Activated CD4-positive, CD25-positive, alpha-beta regulatory T cell treated with anti-CD3 and anti-CD28 coated beads, Interleukin-2, amount 50 U/mL, for 72 hours (primary cell): ENCODE results near the gene WASF2.
"Not testable (repeated sequence)": the region's sequence is repeated elsewhere in the genome, so short reads cannot be mapped to it uniquely, and the experiment has no call there.

Source experiments
- DNase-seq: peaks from one replicate; pipeline ENCODE4 v3.0.0; 2021

WASF2 gene

DNA sequence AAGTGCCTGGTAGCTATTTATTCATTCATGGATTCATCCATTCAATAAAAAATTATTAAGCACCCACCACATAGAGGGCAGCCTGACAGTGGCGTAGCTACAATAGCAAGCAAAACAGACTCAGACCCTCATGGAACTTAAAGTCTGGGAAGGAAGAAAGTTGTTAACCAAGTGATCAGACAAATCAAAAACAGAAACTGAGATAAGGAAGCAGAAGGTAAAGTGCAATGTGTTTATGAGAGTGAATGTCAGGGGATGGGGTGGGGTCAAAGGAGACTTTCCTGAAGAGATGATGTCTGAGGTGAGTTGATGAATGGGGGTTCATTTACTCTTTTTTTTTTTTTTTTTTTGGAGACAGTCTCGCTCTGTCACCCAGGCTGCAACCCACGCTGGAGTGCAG, 2.8 kb upstream of the WASF2 start:
- no peak for DNase-seq

DNA sequence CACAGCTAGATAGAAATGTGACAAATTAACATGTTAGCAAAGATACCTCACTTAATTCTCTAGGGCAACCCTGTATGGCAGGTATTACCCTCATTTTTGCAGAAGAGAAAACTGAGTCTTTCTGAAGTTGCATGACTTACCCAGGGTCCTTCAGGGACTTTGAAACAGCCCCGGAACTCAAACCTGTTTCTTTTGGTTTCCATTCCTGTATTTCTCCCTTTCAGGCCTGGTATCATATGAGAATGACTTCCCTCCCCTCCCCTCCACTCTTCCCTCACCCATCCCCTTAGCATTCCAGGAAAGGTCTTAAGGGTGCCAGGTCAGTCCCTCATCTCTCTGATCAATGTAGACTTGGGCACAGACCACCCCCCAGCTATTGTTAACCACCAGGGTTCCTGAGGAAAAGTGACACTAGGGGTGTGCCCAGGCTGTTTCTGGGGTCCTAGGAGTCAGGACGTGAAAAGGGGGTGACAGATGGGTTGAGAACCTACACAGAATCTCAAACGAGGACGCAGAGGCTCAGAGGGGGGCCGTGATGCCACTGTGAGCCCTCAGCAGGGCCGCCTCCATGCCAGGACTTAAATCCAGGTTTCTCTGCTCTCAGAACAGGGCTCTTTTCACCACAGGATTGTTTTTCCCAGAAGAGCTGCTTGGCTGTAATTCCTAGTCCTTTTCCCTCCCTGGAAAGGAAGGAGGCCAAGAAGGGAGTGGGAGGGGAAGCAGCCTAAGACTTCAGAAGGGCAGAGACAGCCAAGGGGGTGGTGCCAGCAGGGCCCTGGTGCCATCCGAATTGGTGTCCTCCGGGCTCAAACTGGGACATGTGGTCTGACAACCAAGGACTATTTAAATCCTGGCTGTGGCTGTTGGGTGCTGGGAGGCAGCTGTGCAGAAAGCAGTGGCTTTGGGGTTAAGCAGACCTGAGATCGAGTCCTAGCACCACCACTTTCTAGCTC, 2.1 kb upstream of the WASF2 start:
- DNase-seq, result no peak

DNA sequence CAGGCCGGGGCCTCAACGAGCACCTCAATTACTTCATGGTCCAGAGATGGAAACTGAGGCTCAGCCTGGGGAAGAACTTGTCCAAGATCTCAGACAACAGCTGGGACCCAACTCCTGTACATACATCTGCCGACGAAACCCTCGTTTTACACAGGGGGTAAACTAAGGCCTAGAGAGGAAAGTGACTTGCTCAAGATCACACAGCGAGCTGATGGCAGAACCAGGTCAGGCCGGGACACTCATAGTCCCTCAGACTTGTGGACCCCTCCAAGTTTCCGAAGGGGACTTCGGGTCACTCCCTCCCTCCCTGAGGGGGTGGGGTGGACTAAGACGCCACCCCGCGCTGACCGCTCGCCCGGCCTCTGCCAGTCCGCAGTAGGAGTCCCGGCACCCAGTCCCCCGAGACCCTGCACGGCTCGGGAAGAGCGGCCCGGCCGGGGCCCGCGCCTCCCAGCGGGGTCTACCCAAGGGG, 430 bp downstream of the WASF2 start:
- no peak for DNase-seq

DNA sequence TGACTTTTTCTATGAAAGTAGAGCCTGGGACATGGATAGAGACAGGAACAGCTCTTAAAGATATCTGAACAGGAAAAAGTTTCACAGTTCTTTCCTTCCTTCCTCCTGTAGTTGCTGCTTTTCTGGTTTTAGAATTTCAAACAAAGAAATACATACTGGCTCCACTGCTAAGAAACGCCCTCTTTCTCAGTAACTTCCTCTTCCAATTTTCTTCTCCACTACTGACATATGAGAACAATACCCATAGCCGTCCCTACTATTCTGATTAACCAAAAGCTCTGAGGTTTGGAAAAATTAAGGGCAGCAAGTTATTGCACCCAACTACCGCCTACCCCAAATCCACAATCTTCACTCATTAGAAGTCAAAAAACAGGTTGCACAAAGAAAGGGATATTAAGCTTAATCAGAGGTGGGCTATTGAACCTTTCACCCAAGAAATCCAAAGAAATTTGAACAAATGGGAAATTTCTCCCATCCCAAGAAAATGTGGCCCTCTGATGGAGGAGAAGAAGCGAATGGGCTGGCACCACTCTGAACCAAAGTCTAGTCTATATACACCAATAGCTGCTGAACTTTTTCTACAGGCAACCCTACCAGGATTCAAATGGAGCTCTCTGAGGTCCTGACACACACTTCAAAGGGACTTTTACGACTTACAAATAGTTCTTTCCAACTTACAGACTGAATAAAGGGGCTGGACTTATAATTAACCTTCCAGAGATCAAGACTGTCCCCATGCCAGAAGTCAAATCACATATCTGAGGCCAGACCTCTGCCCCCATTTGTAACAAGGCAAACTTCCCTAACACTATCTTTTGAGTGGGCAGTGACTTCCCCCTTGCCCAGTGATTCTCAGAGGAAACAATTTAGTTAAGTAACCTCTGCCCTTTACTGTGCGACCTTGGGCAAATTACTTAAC, 1.7 kb downstream of the WASF2 start:
- DNase-seq, result peak; percentile 19

DNA sequence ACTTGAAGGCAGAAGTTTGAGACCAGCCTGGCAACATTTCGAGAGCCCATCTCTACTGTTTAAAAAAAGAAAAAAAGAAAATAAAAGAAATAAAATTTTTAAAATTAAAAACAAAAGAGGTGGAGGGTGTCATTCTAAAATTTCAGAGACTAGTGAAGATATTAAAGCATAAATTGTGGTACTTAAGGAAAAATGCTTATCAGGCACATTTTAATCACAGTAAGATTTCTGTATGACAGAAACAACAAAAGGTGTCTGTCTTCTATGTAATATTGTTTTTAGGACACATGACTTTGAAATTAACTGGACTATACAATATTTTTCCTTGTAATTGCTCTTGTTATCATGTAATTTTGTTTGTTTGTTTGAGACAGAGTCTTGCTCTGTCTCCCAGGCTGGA, 4.6 kb downstream of the WASF2 start:
- DNase-seq, result no peak

DNA sequence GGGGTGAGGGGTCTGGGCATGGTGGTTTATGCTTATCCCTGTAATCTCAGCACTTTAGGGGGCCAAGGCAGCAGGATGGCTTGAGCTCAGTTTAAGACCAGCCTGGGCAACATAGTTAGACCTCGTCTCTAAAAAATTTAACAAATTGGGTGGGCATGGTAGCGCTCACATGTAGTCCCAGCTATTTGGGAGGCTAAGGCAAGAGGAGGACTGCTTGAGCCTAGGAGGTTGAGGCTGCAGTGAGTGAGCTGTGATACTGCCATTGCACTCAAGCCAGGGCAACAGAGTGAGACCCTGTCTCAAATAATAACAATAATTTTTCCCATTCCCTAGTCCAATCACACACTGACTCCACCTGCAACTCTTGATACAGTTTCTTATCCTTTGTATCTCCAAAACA, 6.3 kb downstream of the WASF2 start:
- no peak for DNase-seq

DNA sequence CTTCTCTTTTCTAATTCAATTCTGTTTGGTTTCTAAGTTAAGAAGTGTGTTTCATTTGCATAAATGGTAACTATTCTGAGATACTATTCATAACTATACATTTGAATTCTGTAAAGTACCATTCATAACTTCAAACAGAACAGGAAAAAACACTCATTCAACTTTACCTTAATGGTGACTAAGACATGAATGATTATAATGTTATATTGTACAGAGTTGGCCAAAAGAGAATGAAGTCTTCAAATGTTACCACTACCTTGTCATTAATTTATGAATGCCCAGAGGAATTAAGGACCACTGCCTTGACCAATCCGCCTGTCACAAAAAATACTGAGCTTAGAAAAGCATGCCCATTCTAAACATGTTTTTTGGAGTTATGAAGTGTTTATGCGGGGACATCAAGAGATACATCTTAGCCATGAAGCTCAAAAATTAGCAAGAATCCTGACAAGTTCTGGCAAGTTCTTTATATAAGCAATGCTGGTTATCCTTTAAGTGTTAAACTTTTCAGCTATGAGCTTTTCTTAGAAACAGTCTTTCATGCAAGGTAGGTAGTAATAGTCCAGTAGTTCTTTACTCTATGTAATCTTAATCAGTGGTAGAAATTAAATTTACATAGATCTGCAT, 7.9 kb downstream of the WASF2 start:
- DNase-seq, result no peak

DNA sequence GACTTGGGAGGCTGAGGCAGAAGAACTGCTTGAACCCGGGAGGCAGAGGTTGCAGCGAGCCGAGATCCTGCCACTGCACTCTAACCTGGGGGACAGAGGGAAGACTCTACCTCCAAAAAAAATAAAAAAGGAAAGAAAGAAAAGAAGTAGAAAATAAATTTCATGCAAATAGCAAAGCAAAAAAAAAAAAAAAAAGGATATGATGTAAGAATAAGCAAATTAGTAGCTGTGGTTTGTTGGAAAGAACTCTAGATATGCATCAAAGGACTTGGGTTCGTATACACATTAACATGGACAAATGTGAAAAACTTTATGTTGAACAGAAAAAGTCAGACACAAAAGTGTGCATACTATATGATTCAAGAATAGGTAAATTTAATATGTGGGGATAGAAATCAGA, 11.9 kb downstream of the WASF2 start:
- no peak for DNase-seq

DNA sequence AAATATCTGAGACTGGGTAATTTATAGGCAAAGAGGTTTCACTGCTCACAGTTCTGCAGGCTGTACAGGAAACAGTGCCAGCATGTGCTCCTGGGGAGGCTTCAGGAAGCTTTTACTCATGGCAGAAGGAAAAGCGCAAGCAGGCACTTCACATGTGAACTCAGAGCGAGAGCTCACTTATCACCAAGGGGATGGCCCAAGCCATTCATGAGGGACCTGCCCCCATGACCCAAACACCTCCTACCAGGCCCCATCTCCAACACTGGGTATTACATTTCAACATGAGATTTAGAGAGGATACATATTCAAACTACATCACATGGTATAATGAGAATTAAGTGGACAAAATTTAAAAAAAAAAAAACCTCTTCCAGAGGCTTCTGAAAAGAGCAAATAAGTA, 13.7 kb downstream of the WASF2 start:
- DNase-seq, result no peak

DNA sequence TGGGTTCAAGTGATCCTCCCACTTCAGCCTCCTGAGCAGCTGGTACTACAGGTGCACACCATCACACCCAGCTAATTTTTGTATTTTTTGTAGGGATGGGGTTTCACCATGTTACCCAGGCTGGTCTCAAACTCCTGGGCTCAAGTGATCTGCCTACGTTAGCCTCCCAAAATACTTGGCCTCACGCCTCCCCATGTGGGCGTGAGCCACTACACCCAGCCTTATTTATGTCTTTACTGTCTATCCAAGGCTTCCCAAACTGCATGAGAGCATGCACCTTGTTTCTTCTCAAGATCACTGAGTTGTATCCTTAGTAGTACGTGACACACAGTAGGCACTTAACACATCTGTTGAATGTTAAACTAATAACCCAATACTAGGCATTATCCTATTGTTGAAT, 14.2 kb downstream of the WASF2 start:
- no peak for DNase-seq

DNA sequence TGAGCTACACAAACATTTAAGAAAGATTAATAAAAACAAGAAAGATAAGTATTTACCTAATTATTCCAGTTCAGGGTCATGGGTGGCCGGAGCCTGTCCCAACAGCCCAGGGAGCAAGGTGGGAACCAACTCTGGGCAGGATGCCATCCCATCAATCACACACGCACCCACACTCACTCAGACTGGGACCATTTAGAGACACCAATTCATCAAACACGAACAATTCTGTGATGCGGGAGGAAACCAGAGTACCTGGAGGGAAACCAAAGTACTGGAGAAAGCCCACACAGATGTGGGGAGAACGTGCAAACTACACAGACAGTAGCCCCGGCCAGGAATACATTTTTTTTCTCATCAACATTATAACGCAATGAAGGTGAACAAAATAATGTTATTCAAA, 16.2 kb downstream of the WASF2 start:
- no peak for DNase-seq

DNA sequence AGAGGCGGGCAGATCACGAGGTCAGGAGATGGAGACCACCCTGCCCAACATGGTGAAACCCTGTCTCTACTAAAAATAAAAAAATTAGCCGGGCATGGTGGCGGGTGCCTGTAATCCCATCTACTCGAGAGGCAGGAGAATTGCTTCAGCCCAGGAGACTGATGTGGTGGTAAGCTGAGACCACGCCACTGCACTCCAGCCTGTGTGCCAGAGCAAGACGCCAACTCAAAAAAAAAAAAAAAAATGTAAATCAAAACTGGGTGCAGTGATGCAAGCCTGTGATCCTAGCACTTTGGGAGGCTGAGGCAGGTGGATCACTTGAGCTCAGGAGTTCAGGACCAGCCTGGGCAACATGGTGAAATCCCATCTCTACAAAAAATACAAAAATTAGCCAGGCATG, 17.9 kb downstream of the WASF2 start:
- not testable (repeated sequence) for DNase-seq

DNA sequence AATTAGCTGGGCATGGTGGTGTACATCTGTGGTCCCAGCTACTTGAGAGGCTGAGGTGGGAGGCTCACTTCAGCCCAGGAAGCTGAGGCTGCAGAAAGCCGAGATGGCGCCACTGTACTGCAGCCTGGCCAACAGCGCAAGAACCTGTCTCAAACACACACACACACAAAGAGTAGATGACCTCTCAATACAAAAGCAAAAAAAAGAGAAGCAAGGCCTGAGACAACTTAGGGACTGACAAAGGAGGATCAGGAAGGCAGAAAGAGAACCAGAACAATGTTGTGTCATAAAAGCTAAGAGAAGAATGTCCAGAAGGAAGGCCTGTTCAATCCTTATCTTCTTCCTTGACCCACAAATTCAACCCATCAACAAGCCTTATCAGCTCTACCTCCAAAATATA, 18.5 kb downstream of the WASF2 start:
- DNase-seq, result no peak

DNA sequence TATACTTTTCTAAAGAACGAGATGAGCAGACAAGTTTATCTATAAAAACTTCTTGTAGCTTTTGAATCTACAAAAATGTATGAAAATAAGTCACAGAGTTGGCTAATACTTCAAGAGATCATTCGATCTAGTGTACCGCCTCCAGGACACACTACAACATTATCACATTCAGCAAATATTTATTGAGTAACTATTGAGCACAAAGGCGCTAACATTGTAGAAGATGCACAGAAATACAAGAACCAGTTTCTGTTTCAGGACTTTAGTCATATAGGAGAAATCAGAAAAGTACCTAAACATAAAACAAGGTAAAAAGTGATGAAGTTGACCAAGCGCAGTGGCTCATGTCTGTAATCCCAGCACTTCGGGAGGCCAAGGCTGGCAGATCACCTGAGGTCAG, 20.6 kb downstream of the WASF2 start:
- no peak for DNase-seq

DNA sequence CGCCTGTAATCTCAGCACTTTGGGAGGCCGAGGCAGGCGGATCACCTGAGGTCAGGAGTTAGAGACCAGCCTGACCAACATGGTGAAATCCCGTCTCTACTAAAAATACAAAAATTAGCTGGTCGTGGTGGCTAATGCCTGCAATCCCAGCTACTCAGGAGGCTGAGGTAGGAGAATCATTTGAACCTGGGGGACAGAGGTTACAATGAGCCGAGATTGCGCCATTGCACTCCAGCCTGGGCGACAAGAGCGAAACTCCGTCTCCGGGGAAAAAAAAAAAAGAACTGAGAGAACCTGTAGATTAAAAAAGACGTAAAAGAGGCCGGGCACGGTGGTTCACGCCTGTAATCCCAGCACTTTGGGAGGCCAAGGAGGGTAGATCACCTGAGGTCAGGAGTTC, 21.6 kb downstream of the WASF2 start:
- not testable (repeated sequence) for DNase-seq

DNA sequence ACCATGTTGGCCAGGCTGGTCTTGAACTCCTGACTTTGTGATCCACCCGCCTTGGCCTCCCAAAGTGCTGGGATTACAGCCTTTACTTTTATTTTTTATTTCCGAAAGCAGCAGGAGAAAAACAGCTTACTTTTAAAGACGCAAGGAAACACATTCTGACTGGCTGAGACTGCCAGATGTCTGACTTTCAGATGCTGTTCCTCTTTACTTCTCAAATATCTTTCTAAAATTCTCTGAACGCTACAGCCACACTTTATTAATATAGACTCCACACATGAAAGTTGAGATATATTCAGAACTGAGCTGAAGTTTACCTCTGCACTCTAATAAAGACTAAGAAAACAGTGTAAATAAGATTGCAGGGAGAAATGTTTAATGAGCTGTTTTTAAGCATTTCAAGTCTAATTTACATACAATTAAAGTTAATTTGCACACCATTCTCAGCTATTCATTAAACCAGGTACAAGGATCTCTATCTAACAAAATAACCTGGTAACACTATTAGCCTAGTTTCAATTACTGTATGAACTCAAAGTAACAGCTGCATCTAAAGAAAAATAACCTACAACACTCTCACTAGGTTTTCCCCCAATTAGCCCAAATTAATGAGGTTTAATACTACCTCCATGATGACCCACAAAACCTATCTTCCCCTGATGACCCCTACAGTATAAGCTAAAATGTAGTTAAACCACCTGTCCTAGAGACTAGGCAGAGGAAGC, 24.9 kb downstream of the WASF2 start:
- no peak for DNase-seq

DNA sequence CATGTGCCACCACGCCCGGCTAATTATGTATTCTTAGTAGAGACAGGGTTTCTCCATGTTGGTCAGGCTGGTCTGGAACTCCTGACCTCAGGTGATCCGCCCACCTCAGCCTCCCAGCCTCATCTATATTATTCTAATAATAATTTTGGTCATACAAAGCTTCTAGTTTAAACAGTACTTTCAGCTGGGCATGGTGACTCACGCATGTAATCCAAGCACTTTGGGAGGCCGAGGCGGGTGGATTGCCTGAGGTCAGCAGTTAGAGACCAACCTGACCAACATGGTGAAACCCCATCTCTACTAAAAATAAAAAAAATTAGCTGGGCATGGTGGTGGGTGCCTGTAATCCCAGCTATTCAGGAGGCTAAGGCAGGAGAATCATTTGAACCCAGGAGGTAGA, 26.1 kb downstream of the WASF2 start:
- DNase-seq, result not testable (repeated sequence)

DNA sequence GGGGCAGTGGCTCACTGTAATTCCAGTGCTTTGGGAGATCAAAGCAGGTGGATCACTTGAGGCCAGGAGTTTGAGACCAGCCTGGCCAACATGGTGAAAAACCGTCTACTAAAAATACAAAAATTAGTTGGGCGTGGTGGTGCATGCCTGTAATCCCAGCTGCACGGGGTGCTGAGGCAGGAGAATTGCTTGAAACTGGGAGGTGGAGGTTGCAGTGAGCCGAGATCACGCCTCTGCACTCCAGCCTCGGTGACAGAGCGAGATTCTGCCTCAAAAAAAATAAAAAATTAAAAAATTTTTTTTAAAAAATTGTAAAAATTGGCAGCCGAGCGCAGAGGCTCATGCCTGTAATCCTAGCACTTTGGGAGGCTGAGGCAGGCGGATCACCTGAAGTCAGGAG, 31.4 kb downstream of the WASF2 start:
- DNase-seq, result not testable (repeated sequence)

DNA sequence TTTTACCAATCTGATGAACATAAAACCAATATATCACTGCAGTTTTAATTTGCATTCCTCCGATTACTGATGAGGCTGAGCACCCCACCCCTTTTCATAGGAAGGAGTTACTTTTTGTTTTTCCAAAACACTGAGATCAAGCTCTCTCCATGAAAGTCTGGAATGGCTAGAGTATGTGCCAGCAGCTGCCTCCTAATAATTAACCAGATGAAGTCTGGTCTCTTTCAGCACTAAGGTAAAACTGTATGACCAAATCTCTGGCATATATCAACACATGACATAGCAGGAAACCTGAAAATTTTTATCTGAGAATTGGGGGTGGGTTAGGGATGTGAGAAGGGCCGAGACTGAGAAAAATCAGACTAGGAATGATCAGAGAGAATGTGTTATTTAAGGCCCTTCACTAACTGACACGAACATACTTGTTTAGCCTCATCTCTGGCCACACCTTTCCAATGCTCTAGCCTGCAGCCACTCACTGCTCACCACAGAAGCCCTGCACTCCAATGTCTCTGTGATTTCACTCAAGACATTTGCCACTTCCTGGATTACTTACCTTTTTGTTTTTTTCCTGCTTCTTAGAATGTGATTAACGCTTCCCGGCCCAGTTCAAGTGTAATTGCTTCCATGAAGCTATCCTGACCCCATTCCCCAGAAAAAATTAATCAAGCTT, 34.7 kb downstream of the WASF2 start:
- DNase-seq, result no peak

DNA sequence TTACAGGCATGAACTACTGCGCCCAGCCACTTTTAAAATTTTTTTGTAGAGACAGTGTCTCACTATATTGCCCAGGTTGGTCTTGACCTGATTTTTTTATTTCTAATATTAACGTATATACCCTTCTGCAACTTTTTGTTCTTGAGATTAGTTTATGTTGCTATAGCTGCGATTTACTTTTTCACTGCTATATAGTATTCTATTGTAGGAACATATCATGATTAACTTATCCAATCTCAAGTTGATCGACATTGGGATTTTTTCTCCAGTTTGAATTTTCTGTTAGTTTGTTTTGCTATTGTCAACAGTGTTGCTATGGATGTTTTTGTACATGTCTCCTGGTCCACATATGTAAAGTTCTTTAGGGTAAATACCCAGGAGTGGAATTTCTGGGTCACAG, 35.4 kb downstream of the WASF2 start:
- no peak for DNase-seq

DNA sequence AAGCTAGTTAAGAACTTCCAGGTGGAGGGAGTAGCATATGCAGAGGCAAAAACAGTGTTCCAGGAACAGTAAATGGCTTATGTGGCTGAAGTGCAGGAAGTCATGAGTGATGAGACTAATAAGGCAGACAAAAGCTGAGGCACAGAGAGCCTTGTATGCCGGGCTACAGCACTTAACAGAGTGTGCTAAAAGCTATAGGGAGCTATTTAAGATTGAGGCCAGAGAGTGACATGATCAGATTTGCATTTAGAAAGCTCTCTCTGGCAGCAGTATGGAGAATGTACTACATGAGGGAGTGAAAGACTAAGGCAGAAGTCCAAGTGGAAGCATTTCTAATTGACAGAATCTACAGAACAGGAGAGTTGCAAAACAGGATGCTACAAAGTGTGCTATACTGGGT, 38.6 kb downstream of the WASF2 start:
- DNase-seq, result no peak

DNA sequence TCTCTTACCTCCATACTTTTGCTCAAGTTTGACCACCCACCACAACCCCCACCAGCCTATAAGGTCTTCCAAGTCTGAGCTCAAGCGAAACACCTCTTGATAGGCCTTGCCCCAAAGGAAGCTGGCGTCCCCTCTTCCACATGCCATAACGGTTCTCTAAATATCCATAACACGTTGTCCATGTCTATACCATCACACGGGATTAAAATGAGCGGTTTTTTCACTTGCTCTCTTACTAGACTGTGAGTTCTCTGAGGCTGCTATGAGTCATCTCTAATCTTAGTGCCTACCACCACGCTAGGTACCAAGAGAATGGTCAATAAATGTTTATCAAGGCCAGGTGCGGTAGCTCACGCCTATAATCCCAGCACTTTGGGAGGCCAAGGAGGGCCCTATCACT, 41.0 kb downstream of the WASF2 start:
- no peak for DNase-seq
